K562 (cell line): ENCODE data around the gene WNK2. TPM values are rescaled to one million over a fixed set of nuclear protein-coding genes. Genes with fewer than 3 reads are reported as not detected.

ENCODE experiments used
- ATAC-seq: fragments of 200-7000 bp; cut with Tn5 transposase; 3 replicates; pipeline ENCODE4 v1.9.1; 2020; ENCODE audit warnings: moderate library complexity
- BruUV-seq: library from RNA; stranded (reverse); fragments of 400-500 nt; replicated peaks from 2 replicates; lab custom pipeline; 2021; lab: Mats Ljungman, UMichigan
- CTCF ChIA-PET: fragments of 300-600 bp; formaldehyde crosslinking; extraction: SDS; loops from one replicate; lab custom pipeline; 2021; ENCODE audit warnings: low intra/inter-chr PET ratio; lab: Yijun Ruan, JAX
- POLR2A ChIA-PET: fragments of 300-600, 350-650 bp; sonication (Branson Sonifier 250); formaldehyde crosslinking; extraction: SDS; loops from one replicate; lab custom pipeline; 2021; ENCODE audit warnings: antibody characterized with exemption, inconsistent platforms; lab: Yijun Ruan, JAX
- DNase-seq, 4 experiments: peaks; one replicate each; pipeline versions ENCODE4 v3.0.0 to v3.0.0-alpha.2; 2011 to 2018; ENCODE audit warnings: low spot score in 3 of 4, mixed read lengths in 3 of 4; ENCODE audit errors: extremely low read depth in 1 of 4
- FAIRE-seq: peaks from 2 replicates; lab custom pipeline; 2011; peaks lifted over from hg19 to GRCh38; lab: Jason Lieb, UNC
- H2AFZ ChIP-seq: 2 replicates; pipeline ENCODE4 v1.6.0; 2011; ENCODE audit warnings: low read depth, low read length, control low read depth, inconsistent platforms
- H3K27ac ChIP-seq: fragments of 200-600 bp; 3 replicates; pipeline ENCODE4 v1.8.0; 2011; ENCODE audit warnings: low read depth, mild to moderate bottlenecking, control low read depth, inconsistent platforms, low read length, moderate library complexity, mixed read lengths; ENCODE audit errors: extremely low read depth
- H3K27me3 ChIP-seq, 2 experiments: fragments of 300-600 bp in 1 of 2; 2 replicates in 1 of 2; 3 replicates in 1 of 2; pipeline versions ENCODE4 v1.6.0 to v1.8.0; 2011; ENCODE audit warnings: inconsistent platforms in 2 of 2, low read length in 2 of 2, mild to moderate bottlenecking in 1 of 2, mixed read lengths in 1 of 2, moderate library complexity in 1 of 2; ENCODE audit not compliant: control insufficient read depth in 2 of 2, insufficient read depth in 2 of 2
- H3K36me3 ChIP-seq: fragments of 300-600 bp; 3 replicates; pipeline ENCODE4 v1.8.0; 2011; ENCODE audit warnings: mild to moderate bottlenecking, low read length, inconsistent platforms; ENCODE audit not compliant: control insufficient read depth, insufficient read depth
- H3K4me1 ChIP-seq, 2 experiments: fragments of 200-600 bp in 1 of 2; replicated peaks in 1 of 2; 2 replicates in 1 of 2; 3 replicates in 1 of 2; pipeline versions ENCODE4 v1.5.1 to v1.8.0; 2011; ENCODE audit warnings: inconsistent platforms in 2 of 2, low read length in 2 of 2, mild to moderate bottlenecking in 1 of 2, mixed read lengths in 1 of 2, moderate library complexity in 1 of 2; ENCODE audit not compliant: control insufficient read depth in 2 of 2, insufficient read depth in 2 of 2
- H3K4me2 ChIP-seq: 2 replicates; pipeline ENCODE4 v1.6.1; 2011; ENCODE audit warnings: low read length, control low read depth, inconsistent platforms, mixed read lengths; ENCODE audit not compliant: insufficient read depth
- H3K4me3 ChIP-seq: fragments of 200-600 bp; sonication (generic), shearing (Covaris generic); 2 replicates; pipeline ENCODE4 v1.5.1; 2016; ENCODE audit warnings: control low read depth, inconsistent platforms
- H3K79me2 ChIP-seq: fragments of 200-600 bp; 3 replicates; pipeline ENCODE4 v1.8.0; 2011; ENCODE audit warnings: low read length, inconsistent platforms; ENCODE audit not compliant: control insufficient read depth, insufficient read depth
- H3K9ac ChIP-seq, 2 experiments: 2 replicates each; pipeline versions ENCODE4 v1.6.0 to v1.6.1; 2011; ENCODE audit warnings: low read depth in 2 of 2, low read length in 2 of 2, control low read depth in 1 of 2, inconsistent platforms in 1 of 2, mild to moderate bottlenecking in 1 of 2, mixed read lengths in 1 of 2; ENCODE audit not compliant: insufficient read depth in 1 of 2
- H3K9me1 ChIP-seq: one replicate; pipeline ENCODE4 v1.6.0; 2011; ENCODE audit warnings: inconsistent platforms, mild to moderate bottlenecking, low read length, moderate library complexity; ENCODE audit not compliant: control insufficient read depth, insufficient read depth
- H3K9me3 ChIP-seq: replicated peaks from 2 replicates; pipeline ENCODE4 v1.5.1; 2011; ENCODE audit warnings: low read depth, low read length, inconsistent platforms; ENCODE audit not compliant: control insufficient read depth, insufficient read depth
- H4K20me1 ChIP-seq: replicated peaks from 2 replicates; pipeline ENCODE4 v1.6.1; 2011; ENCODE audit warnings: low read length, inconsistent platforms, mixed read lengths; ENCODE audit not compliant: control insufficient read depth, insufficient read depth
- BCL6 ChIP-seq: fragments of 250-450 bp; sonication (Bioruptor Pico); IDR thresholded peaks from 2 replicates; pipeline ENCODE4 v1.4.0; 2020
- CBX3 ChIP-seq, 2 experiments: IDR thresholded peaks; 1 replicate in 1 of 2; 2 replicates in 1 of 2; pipeline ENCODE4 v1.6.1; 2012; ENCODE audit warnings: inconsistent platforms in 2 of 2, low read length in 2 of 2, borderline replicate concordance in 1 of 2, control low read depth in 1 of 2
- CREB3L1 ChIP-seq: fragments of 450-650 bp; IDR thresholded peaks from 2 replicates; pipeline ENCODE4 v1.6.1; 2014; ENCODE audit warnings: low read depth, mild to moderate bottlenecking, moderate library complexity, borderline replicate concordance
- MBD2 ChIP-seq: sonication (generic); IDR thresholded peaks from 2 replicates; pipeline ENCODE4 v1.6.1; 2016; ENCODE audit warnings: low read depth, borderline replicate concordance
- NCOR1 ChIP-seq: fragments of 450-650 bp; IDR thresholded peaks from 2 replicates; pipeline ENCODE4 v1.6.1; 2016; ENCODE audit warnings: mild to moderate bottlenecking, moderate library complexity
- NR2C2 ChIP-seq, 2 experiments: fragments of 200-800 bp in 1 of 2; sonication (Bioruptor generic) in 1 of 2; sonication (generic) in 1 of 2; formaldehyde crosslinking in 1 of 2; IDR thresholded peaks; 2 replicates each; pipeline versions ENCODE4 v1.6.1 to v1.8.0; 2016 to 2022; ENCODE audit warnings: mild to moderate bottlenecking in 1 of 2, missing compliant biosample characterization in 1 of 2, missing genetic modification characterization in 1 of 2, missing genetic modification reagents in 1 of 2
- SUPT5H ChIP-seq: fragments of 450-650 bp; IDR thresholded peaks from 2 replicates; pipeline ENCODE4 v1.6.1; 2016
- TAF7 ChIP-seq: fragments of 450-650 bp; IDR thresholded peaks from 2 replicates; pipeline ENCODE4 v1.6.1; 2016; ENCODE audit warnings: missing genetic modification characterization, missing compliant biosample characterization
- THAP7 ChIP-seq: fragments of 250-450 bp; sonication (Bioruptor Pico); IDR thresholded peaks from 2 replicates; pipeline ENCODE4 v1.5.0; 2021
- ZNF75A ChIP-seq: fragments of 450-650 bp; formaldehyde crosslinking; IDR thresholded peaks from 2 replicates; pipeline ENCODE4 v1.4.0; 2020; ENCODE audit warnings: mild to moderate bottlenecking
- whole genome bisulfite sequencing: fragments of 100-300 bp; shearing (Covaris generic); methylation state at CpG from one replicate; pipeline ENCODE4 v1.1.6; 2016; ENCODE audit warnings: low coverage, mixed read lengths; ENCODE audit not compliant: insufficient coverage; ENCODE audit errors: missing lambda C conversion rate; 5-methylcytosine and 5-hydroxymethylcytosine counted together
- in situ Hi-C: fragments of 300-500 bp; cut with MboI; formaldehyde crosslinking; loops from 4 replicates; pipeline ENCODE4 v1.15.0; 2018; ENCODE audit warnings: inconsistent platforms, mixed read lengths
- intact Hi-C: fragments of 100-400 bp; cut with micrococcal nuclease; formaldehyde crosslinking; loops from 2 replicates; pipeline ENCODE4 v1.14.2; 2022
- polyA plus RNA-seq, 8 experiments: library from polyadenylated mRNA; depleted of rRNA in 4 of 8; stranded (reverse) in 5 of 8; unstranded in 3 of 8; fragments of >200 nt; fragmentation: Nextera tagmentation in 2 of 8; fragmentation: Illumina TruSeq in 1 of 8; extraction: Ambion mirVana in 2 of 8; extraction: Trizol in 1 of 8; gene quantifications; 2 replicates each; pipeline versions ENCODE4 v1.2.1 to v1.2.3, GENCODE V29; 2011 to 2014; ENCODE audit warnings: inconsistent platforms in 1 of 8, missing spikeins in 1 of 8
- total RNA-seq, 7 experiments: library from RNA; depleted of rRNA in 6 of 7; stranded (reverse); fragments of >200 nt in 6 of 7; fragmentation: Illumina TruSeq in 2 of 7; extraction: Trizol in 2 of 7; gene quantifications; 2 replicates each; pipeline versions ENCODE4 v1.2.1 to v1.2.3, GENCODE V29; 2011 to 2021; ENCODE audit warnings: low replicate concordance in 1 of 7
- TF ChIP-seq, protein P1 (sequence below), 2 experiments: fragments of 450-650 bp; conservative IDR thresholded peaks; 2 replicates each; pipeline ENCODE4 v1.6.1; 2017; ENCODE audit warnings: mild to moderate bottlenecking in 2 of 2, moderate library complexity in 2 of 2

The WNK2 gene
- total and polyA plus RNA-seq, 9 of the 15 experiments (the other 6 are each of a cell fraction or from before 2014, with no cell fraction given), result 0.36 to 3.3 (median 0.64) TPM; not detected in 2

GRCh38 chr9:93297659-93298497, 113.9 kb downstream of the WNK2 start:
- FAIRE-seq, result no peak
- Histone ChIP-seq H3K79me2 (no peaks in the 10 kb centered on the region), H3K9me3 (no peaks in the 10 kb centered on the region), H3K9ac (no peak overlapping the region), H2AFZ (no peak overlapping the region), H3K4me2 (no peak overlapping the region), H3K36me3 (no peaks in the 10 kb centered on the region), H3K4me3 (no peak overlapping the region), H3K9me1 (peaks cover 2% of the 10 kb centered on the region), H3K4me1 (peaks cover 0 to 18% of the 10 kb centered on the region in 2 experiments; a peak in 1 of 5 replicates), H3K27me3 (peaks cover 23 to 64% of the 10 kb centered on the region in 2 experiments), H4K20me1 (no peaks in the 10 kb centered on the region), H3K27ac (no peak overlapping the region)
- POLR2A ChIA-PET, result interaction anchor here (0.7 to 1.3 kb wide), 2 partner anchors 10 to 37 kb away, joined by 3 to 5 read pairs; no protein-coding TSS in a partner anchor
- in situ Hi-C loops, result no loop called here
- TF ChIP-seq MBD2, result no peak
- TF ChIP-seq TAF7 (tag), result no peak
- no peak for TF ChIP-seq NR2C2 (CRISPR knock-in tag; IDR thresholded peaks at IDR 0.05)
- no peak for TF ChIP-seq NR2C2 (tag; IDR thresholded peaks at IDR 0.05)
- TF ChIP-seq CBX3 (IDR thresholded peaks at IDR 0.05; ENCODE audit: borderline replicate concordance in 1 of 2, low read length in 2 of 2), result no peak
- no peak for TF ChIP-seq CREB3L1
- TF ChIP-seq NCOR1, result no peak
- TF ChIP-seq ZNF75A (CRISPR knock-in tag), result no peak
- TF ChIP-seq, protein P1, sequence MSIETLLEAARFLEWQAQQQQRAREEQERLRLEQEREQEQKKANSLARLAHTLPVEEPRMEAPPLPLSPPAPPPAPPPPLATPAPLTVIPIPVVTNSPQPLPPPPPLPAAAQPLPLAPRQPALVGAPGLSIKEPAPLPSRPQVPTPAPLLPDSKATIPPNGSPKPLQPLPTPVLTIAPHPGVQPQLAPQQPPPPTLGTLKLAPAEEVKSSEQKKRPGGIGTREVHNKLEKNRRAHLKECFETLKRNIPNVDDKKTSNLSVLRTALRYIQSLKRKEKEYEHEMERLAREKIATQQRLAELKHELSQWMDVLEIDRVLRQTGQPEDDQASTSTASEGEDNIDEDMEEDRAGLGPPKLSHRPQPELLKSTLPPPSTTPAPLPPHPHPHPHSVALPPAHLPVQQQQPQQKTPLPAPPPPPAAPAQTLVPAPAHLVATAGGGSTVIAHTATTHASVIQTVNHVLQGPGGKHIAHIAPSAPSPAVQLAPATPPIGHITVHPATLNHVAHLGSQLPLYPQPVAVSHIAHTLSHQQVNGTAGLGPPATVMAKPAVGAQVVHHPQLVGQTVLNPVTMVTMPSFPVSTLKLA (conservative IDR thresholded peaks at IDR 0.05), result no peak
- TF ChIP-seq THAP7, result no peak
- TF ChIP-seq SUPT5H, result no peak
- TF ChIP-seq BCL6, result no peak
- ATAC-seq, result no peak
- CTCF ChIA-PET, result no interaction called here
- BruUV-seq, result no TSS peak
- intact Hi-C loops, result no loop called here
- WGBS, result 6% methylated on average over 29 of the region's 33 CpGs
- peak in 1 of 4 experiments; percentile 8 for DNase-seq
